HG03280 (cell line): ENCODE measurements around the gene KDM7A.

Experiments
- ATAC-seq: cut with Tn5 transposase; IDR thresholded peaks from one replicate; pipeline ENCODE4 v1.9.1; 2021; ENCODE audit warnings: mild to moderate bottlenecking, moderate library complexity; ENCODE audit not compliant: unreplicated experiment

KDM7A gene

GRCh38 chr7:140059273-140060242, 117.2 kb downstream of the KDM7A start:
- no peak for ATAC-seq

- ATAC-seq: no peak
Observed at GRCh38 chr7:140058517-140058916, 118.3 kb downstream of the KDM7A start.

GRCh38 chr7:140057143-140057535, 119.6 kb downstream of the KDM7A start:
- ATAC-seq: no peak

GRCh38 chr7:140056431-140057142, 120.2 kb downstream of the KDM7A start:
- no peak for ATAC-seq

- no peak for ATAC-seq
Observed at GRCh38 chr7:140055833-140056232, 121.0 kb downstream of the KDM7A start.

- ATAC-seq: no peak
Observed at GRCh38 chr7:140054751-140055150, 122.0 kb downstream of the KDM7A start.

- peak; percentile 86 for ATAC-seq
Observed at GRCh38 chr7:140053812-140054539, 122.8 kb downstream of the KDM7A start.

GRCh38 chr7:140051820-140052219, 125.0 kb downstream of the KDM7A start:
- no peak for ATAC-seq

GRCh38 chr7:140050100-140050499, 126.7 kb downstream of the KDM7A start:
- ATAC-seq: no peak

- ATAC-seq: no peak
Observed at GRCh38 chr7:140049339-140050024, 127.3 kb downstream of the KDM7A start.

- ATAC-seq: no peak
Observed at GRCh38 chr7:140048989-140049338, 127.8 kb downstream of the KDM7A start.

- ATAC-seq: no peak
Observed at GRCh38 chr7:140048138-140048537, 128.6 kb downstream of the KDM7A start.

GRCh38 chr7:140047197-140047596, 129.6 kb downstream of the KDM7A start:
- ATAC-seq: no peak

- no peak for ATAC-seq
Observed at GRCh38 chr7:140045697-140046096, 131.1 kb downstream of the KDM7A start.

GRCh38 chr7:140044251-140044650, 132.5 kb downstream of the KDM7A start:
- no peak for ATAC-seq

GRCh38 chr7:140042386-140042670, 134.5 kb downstream of the KDM7A start:
- ATAC-seq: no peak

- ATAC-seq: no peak
Observed at GRCh38 chr7:140041659-140042385, 135.0 kb downstream of the KDM7A start.

- no peak for ATAC-seq
Observed at GRCh38 chr7:140039896-140040295, 136.9 kb downstream of the KDM7A start.

GRCh38 chr7:140039066-140039465, 137.7 kb downstream of the KDM7A start:
- no peak for ATAC-seq

GRCh38 chr7:140036224-140036962, 140.4 kb downstream of the KDM7A start:
- no peak for ATAC-seq
